C4-2B (cell line): Measurements from ENCODE around the gene PPOX.

ENCODE experiments used
- ZFX ChIP-seq: fragments of 450-650 bp; IDR thresholded peaks from 2 replicates; pipeline ENCODE4 v1.6.1; 2017
- TF ChIP-seq, protein P1 (sequence below): fragments of 450-650 bp; conservative IDR thresholded peaks from 2 replicates; pipeline ENCODE4 v1.5.1; 2017; ENCODE audit warnings: mild to moderate bottlenecking

GRCh38 chr1:161132410-161133219 is 33.6 kb upstream of the PPOX start, which contains the start of gene DEDD:
- TF ChIP-seq, protein P1, sequence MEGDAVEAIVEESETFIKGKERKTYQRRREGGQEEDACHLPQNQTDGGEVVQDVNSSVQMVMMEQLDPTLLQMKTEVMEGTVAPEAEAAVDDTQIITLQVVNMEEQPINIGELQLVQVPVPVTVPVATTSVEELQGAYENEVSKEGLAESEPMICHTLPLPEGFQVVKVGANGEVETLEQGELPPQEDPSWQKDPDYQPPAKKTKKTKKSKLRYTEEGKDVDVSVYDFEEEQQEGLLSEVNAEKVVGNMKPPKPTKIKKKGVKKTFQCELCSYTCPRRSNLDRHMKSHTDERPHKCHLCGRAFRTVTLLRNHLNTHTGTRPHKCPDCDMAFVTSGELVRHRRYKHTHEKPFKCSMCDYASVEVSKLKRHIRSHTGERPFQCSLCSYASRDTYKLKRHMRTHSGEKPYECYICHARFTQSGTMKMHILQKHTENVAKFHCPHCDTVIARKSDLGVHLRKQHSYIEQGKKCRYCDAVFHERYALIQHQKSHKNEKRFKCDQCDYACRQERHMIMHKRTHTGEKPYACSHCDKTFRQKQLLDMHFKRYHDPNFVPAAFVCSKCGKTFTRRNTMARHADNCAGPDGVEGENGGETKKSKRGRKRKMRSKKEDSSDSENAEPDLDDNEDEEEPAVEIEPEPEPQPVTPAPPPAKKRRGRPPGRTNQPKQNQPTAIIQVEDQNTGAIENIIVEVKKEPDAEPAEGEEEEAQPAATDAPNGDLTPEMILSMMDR: no peak; the same call in none of the 2 replicates
- TF ChIP-seq ZFX: no peak; the same call in 1 of the 2 replicates
